Measurements from ENCODE around the gene SELENOH.
"Not testable (repeated sequence)": the region's sequence is repeated elsewhere in the genome, so short reads cannot be mapped to it uniquely, and the experiment has no call there.

SELENOH gene

GRCh38 chr11:57741132-57742086 lies at the start of gene SELENOH:
TSS of gene SELENOH (plus strand) at chr11:57741491. CDS start at chr11:57741596, 105 bp downstream.
- peak; percentile 97 for DNase-seq

- no peak for DNase-seq
Observed at GRCh38 chr11:57698843-57699365, 42.4 kb upstream of the SELENOH start.

- DNase-seq = no peak
Observed at GRCh38 chr11:57699813-57700212, 41.5 kb upstream of the SELENOH start.

- DNase-seq = no peak
Observed at GRCh38 chr11:57700425-57700824, 40.9 kb upstream of the SELENOH start.

GRCh38 chr11:57703341-57703740 lies 38.0 kb upstream of the SELENOH start:
- DNase-seq = no peak

- no peak for DNase-seq
Observed at GRCh38 chr11:57704932-57705331, 36.4 kb upstream of the SELENOH start.

GRCh38 chr11:57705432-57705831 lies 35.9 kb upstream of the SELENOH start:
- not testable (repeated sequence) for DNase-seq

GRCh38 chr11:57709802-57710367 lies 31.4 kb upstream of the SELENOH start:
- no peak for DNase-seq

- DNase-seq = peak; percentile 98
Observed at GRCh38 chr11:57711414-57712255, 29.7 kb upstream of the SELENOH start, which contains the start of gene MED19. TSS of gene MED19 (minus strand) at chr11:57712215. CDS start at chr11:57712179, 36 bp downstream.

- peak; percentile 98 for DNase-seq
Observed at GRCh38 chr11:57712256-57713150, 28.8 kb upstream of the SELENOH start, which contains the start of gene TMX2. TSS of gene TMX2 (plus strand) at chr11:57712593. CDS start at chr11:57712619, 26 bp downstream.

- no peak for DNase-seq
Observed at GRCh38 chr11:57713835-57714234, 27.5 kb upstream of the SELENOH start.

- not testable (repeated sequence) for DNase-seq
Observed at GRCh38 chr11:57716726-57717125, 24.6 kb upstream of the SELENOH start.

- no peak for DNase-seq
Observed at GRCh38 chr11:57727185-57727584, 14.1 kb upstream of the SELENOH start.

- DNase-seq = no peak
Observed at GRCh38 chr11:57728829-57729228, 12.5 kb upstream of the SELENOH start.

- no peak for DNase-seq
Observed at GRCh38 chr11:57729479-57729878, 11.8 kb upstream of the SELENOH start.

- no peak for DNase-seq
Observed at GRCh38 chr11:57732661-57733060, 8.6 kb upstream of the SELENOH start.

GRCh38 chr11:57735619-57736298 lies 5.5 kb upstream of the SELENOH start:
- DNase-seq = no peak

GRCh38 chr11:57742087-57742452 lies 779 bp downstream of the SELENOH start:
- DNase-seq = no peak

GRCh38 chr11:57744357-57744756 lies 3.1 kb downstream of the SELENOH start:
- DNase-seq = no peak

- no peak for DNase-seq
Observed at GRCh38 chr11:57745206-57745605, 3.9 kb downstream of the SELENOH start.

GRCh38 chr11:57746920-57747319 lies 5.6 kb downstream of the SELENOH start:
- no peak for DNase-seq
